GM13976 (cell line): ENCODE results near the gene FAAP20.

ENCODE experiments used
- DNase-seq: peaks from one replicate; pipeline ENCODE4 v3.0.0; 2012; ENCODE audit warnings: low spot score
- in situ Hi-C: fragments of 300-500 bp; cut with MboI; formaldehyde crosslinking; loops from one replicate; pipeline ENCODE4 v1.12.0; 2022; ENCODE audit warnings: low sequenced_read_pairs, mixed read lengths, inconsistent platforms; ENCODE audit not compliant: unreplicated experiment
- TF ChIP-seq, protein P1 (sequence below): IDR thresholded peaks from 2 replicates; pipeline ENCODE4 v1.5.1; 2012; ENCODE audit warnings: borderline replicate concordance, mild to moderate bottlenecking; ENCODE audit not compliant: insufficient read depth; ENCODE audit errors: extremely low read depth, missing control alignments, control extremely low read depth

Gene FAAP20

DNA sequence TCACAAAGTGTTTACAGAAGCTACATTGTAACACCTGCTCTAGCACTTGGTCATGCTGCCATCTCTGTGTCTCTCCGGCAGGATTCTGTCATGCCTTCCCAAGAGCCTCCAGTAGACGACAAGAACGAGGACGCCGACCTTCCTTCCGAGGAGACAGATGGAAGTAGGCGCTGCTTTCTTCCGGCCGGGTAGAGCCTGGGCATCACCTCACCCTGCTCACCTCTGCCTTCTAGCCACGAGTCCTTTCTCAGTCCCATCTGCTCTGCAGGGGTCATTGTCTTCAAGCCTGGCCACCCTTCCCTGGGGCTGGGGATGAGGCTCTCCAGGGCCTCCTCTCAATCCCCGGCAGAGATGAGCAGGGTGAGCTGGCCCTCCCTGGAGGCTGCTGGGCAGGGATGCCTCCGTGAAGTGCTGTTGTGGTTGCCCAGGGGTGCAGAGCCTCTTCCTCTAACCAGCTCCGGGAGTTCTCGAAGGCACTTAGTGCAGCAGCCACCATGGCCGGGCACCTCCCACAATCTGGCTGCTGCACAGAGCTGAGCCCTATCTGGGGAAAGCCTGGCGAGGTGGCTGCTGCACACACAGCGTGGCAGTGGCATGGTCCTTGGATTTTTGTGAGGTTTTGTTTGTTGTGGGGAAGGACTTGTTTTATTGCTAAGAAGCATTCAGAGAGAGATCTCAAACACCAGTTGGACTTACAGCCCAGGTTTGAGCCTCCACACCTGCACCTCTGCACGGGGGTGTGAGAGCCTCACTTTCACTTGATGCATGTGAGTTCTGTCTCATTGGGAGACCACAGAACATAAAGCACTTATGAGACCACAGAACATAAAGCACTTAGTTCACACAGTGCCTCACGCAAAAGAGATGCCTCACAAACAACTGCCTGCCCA, 48.4 kb downstream of the FAAP20 start:
- TF ChIP-seq, protein P1, sequence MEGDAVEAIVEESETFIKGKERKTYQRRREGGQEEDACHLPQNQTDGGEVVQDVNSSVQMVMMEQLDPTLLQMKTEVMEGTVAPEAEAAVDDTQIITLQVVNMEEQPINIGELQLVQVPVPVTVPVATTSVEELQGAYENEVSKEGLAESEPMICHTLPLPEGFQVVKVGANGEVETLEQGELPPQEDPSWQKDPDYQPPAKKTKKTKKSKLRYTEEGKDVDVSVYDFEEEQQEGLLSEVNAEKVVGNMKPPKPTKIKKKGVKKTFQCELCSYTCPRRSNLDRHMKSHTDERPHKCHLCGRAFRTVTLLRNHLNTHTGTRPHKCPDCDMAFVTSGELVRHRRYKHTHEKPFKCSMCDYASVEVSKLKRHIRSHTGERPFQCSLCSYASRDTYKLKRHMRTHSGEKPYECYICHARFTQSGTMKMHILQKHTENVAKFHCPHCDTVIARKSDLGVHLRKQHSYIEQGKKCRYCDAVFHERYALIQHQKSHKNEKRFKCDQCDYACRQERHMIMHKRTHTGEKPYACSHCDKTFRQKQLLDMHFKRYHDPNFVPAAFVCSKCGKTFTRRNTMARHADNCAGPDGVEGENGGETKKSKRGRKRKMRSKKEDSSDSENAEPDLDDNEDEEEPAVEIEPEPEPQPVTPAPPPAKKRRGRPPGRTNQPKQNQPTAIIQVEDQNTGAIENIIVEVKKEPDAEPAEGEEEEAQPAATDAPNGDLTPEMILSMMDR = no peak
- no peak for DNase-seq
- in situ Hi-C loops = no loop called here

DNA sequence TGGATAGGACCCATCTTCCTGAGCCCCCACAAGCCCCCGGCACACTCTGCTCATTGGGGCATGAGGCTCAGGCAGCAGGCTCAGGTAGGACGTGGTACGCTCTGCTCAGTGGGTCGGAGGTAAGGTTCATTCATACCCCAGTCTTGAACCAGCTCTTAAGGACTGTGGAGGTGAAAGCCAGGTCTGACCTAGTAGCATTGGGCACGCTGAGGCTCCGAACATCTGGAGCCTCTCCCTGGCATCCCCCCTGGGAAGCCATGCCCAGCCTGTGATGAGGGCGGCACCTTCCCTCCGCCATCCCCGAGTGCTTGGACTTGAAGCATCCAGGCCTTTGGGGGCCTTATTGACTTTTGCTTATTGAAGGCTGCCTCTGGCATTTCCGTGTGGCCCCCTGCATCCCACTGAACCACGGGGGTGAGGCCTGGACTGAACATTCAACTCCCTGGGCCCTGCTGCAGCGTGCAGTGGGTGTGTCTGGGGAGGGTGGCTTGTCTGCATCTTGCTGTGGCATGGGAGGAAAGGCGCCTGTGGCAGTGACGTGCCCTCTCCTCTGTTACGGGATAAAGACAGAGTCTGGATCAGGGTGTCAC, 50.0 kb downstream of the FAAP20 start:
- in situ Hi-C loops = no loop called here
- no peak for DNase-seq
- TF ChIP-seq, protein P1 = no peak

DNA sequence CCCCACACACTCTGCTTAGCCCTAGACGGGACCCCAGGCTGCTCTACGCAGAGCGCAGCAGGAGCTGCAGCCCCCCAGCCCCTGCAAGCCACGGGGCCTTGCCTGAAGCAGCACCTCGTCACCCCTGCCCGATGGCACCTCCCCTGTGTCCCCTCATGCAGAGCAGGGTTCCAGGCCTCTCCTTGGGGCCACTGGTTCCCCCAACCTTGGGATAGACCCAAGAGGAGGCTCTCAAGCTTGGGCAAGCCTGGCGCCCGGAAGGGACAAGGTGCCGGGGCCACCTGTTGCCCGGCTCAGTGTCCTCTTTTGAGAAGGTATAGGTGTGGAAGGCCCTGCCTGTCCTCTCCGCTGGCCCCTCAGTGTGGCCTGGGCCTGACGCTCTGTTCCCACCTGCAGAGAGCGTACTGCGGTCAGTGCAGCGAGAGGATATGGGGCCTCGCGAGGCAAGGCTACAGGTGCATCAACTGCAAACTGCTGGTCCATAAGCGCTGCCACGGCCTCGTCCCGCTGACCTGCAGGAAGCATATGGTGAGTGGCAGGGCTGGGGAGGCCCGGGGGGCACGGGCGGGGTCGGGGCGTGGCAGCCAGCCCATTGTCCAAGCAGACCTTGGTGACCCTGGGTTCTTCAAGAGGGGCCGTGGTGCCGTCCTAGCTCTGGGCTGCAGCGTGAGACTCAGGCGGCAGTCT, 50.6 kb downstream of the FAAP20 start:
- TF ChIP-seq, protein P1 = no peak
- in situ Hi-C loops = no loop called here
- no peak for DNase-seq

DNA sequence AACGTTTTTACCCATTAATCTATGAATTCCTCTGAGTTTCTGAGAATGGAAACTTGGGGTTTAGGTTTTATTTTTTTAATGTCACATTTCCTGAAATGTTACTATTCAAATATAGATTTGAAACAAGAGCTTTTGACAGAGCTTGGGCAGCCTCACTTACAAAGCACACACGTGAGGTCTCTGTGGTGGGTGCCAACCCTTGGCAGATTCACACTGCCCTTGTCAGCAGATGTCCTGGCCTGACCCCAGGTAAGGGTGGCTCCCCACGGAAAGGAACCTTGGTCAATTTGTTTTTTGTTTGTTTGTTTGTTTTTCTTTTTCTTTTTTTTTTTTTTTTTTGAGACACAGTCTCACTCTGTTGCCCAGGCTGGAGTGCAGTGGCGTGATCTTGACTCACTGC, 53.5 kb downstream of the FAAP20 start:
- in situ Hi-C loops = no loop called here
- TF ChIP-seq, protein P1 = no peak
- no peak for DNase-seq
